H1 (cell line): ENCODE measurements around the gene CLDN2. TPM values are rescaled to one million over a fixed set of nuclear protein-coding genes. Genes with fewer than 3 reads are reported as not detected.

Experiments
- BCL11A ChIP-seq, 2 experiments: IDR thresholded peaks; one replicate each; pipeline ENCODE4 v1.6.1; 2011; ENCODE audit warnings: low read depth in 2 of 2, low read length in 2 of 2, mild to moderate bottlenecking in 2 of 2
- EZH2 ChIP-seq: fragments of 200-600 bp; sonication (generic); IDR thresholded peaks from 2 replicates; pipeline ENCODE4 v1.7.1; 2012; ENCODE audit warnings: low read depth, mild to moderate bottlenecking, moderate library complexity, low read length, inconsistent platforms; ENCODE audit not compliant: severe bottlenecking
- MAFK ChIP-seq: IDR thresholded peaks from 2 replicates; pipeline ENCODE4 v1.6.1; 2012; ENCODE audit warnings: low read depth, mild to moderate bottlenecking, improper control_type of control experiment, low read length
- NANOG ChIP-seq: IDR thresholded peaks from 2 replicates; pipeline ENCODE4 v1.6.1; 2011; ENCODE audit warnings: low read length, low read depth, mild to moderate bottlenecking, inconsistent platforms; ENCODE audit not compliant: insufficient read depth, poor library complexity, severe bottlenecking
- RAD21 ChIP-seq, 2 experiments: IDR thresholded peaks in 1 of 2; conservative IDR thresholded peaks in 1 of 2; 2 replicates each; pipeline ENCODE4 v1.6.1; 2011; ENCODE audit warnings: low read depth in 2 of 2, low read length in 2 of 2, improper control_type of control experiment in 1 of 2, inconsistent platforms in 1 of 2, mild to moderate bottlenecking in 1 of 2, moderate library complexity in 1 of 2
- TAF7 ChIP-seq: optimal IDR thresholded peaks from 2 replicates; pipeline ENCODE3; 2011; ENCODE audit warnings: low read depth, mild to moderate bottlenecking, inconsistent platforms, low read length, moderate library complexity, borderline replicate concordance
- polyA plus RNA-seq, 7 experiments: library from polyadenylated mRNA; depleted of rRNA in 3 of 7; stranded (reverse) in 5 of 7; unstranded in 2 of 7; fragments of >200 nt in 5 of 7; fragments of 200-250 nt in 2 of 7; gene quantifications; 1 replicate in 5 of 7; 2 replicates in 1 of 7; 4 replicates in 1 of 7; pipeline versions ENCODE4 v1.2.1 to v1.2.3, GENCODE V29; 2011 to 2013; ENCODE audit warnings: missing spikeins in 2 of 7, mixed read lengths in 2 of 7
- total RNA-seq: library from RNA; stranded (reverse); fragmentation: NEBNext Ultra II Directional; extraction: Animal tissue kit (Norgen Biotek cat#: 25700); gene quantifications from 2 replicates; pipeline ENCODE4 v1.2.1, GENCODE V29; 2021

The CLDN2 gene
- total and polyA plus RNA-seq, 2 of the 8 experiments (the other 6 are each of a cell fraction or from before 2014, with no cell fraction given), result 0.02 TPM; not detected in 1

GRCh38 chrX:106874075-106874474, 46.1 kb upstream of the CLDN2 start (continued):
- TF ChIP-seq BCL11A (IDR thresholded peaks at IDR 0.05; ENCODE audit: low read depth in 2 of 2, low read length in 2 of 2), result no peak
- TF ChIP-seq MAFK, result no peak
- peak in 1 of 2 experiments; percentile 32; a peak in 2 of 4 replicates for TF ChIP-seq RAD21 (IDR thresholded peaks at IDR 0.05 in 1 of 2, conservative IDR thresholded peaks at IDR 0.05 in 1 of 2; ENCODE audit: low read depth in 2 of 2, low read length in 2 of 2)
- TF ChIP-seq TAF7, result no peak
- TF ChIP-seq EZH2, result no peak
- TF ChIP-seq NANOG, result no peak
